ENCODE results near the gene NTN1.

GRCh38 chr17:9004132-9004960 is 17.0 kb upstream of the NTN1 start:
- TF ChIP-seq CTCF (IDR thresholded peaks at IDR 0.05) (no peak), POLR2A (IDR thresholded peaks at IDR 0.05) (no peak)
